ENCODE measurements around the gene PIGX. TPM values are rescaled to one million over a fixed set of nuclear protein-coding genes. Genes with fewer than 3 reads are reported as not detected.

The PIGX gene
- total RNA-seq: 18.4 TPM

DNA sequence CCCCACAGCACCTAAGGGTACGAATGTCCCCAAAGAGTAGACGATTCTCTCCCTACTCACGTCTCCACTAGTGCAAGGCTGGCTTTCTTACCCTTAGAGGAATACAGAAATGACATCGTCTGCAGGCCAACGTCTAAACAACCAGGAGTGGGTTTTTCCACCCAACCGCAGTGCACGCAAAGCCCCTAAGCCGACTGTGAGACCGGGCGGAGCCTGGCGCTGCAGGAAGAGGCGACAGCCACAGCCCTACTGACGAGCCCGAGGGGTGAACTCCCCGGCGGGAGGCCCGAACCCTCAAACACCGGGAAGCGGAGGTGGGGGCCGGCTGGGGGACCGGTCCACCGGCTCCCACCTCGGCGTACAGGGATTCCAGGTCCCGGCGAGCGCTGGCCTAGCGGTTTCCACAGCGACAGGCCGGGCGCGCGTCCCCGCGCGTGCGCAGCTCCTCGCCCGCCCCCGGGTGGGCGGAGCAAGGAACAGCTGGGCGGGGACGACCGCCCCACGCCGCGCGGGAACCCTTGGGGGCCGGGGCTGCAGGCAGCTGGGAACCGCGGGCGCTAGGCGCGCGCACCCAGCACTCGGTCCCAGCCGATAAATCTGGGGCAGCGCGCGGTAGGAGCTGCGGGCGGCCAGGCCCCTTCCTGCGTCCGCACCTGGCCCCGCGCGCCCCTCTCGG is at the start of gene PIGX, which contains the start of gene CEP19:
PIGX (plus strand) TSS at position 540 of the 676 bp plus-strand sequence.
CEP19 (minus strand) TSS at position 413 of the 676 bp plus-strand sequence. CDS start 3,593 bp downstream, outside the sequence.
- DNase-seq (ENCODE audit: low spot score): peak; percentile 89

GRCh38 chr3:196662711-196663571 is 49.2 kb upstream of the PIGX start:
- ATAC-seq (no peak), DNase-seq (ENCODE audit: low spot score) (peak; percentile 28)
- intact Hi-C loops (cut with DNase I): no loop called here

More for the DNA sequence above, at the start of gene PIGX, which contains the start of gene CEP19:
- intact Hi-C loops (cut with DNase I): no loop called here
- ATAC-seq: peak; percentile 98

DNA sequence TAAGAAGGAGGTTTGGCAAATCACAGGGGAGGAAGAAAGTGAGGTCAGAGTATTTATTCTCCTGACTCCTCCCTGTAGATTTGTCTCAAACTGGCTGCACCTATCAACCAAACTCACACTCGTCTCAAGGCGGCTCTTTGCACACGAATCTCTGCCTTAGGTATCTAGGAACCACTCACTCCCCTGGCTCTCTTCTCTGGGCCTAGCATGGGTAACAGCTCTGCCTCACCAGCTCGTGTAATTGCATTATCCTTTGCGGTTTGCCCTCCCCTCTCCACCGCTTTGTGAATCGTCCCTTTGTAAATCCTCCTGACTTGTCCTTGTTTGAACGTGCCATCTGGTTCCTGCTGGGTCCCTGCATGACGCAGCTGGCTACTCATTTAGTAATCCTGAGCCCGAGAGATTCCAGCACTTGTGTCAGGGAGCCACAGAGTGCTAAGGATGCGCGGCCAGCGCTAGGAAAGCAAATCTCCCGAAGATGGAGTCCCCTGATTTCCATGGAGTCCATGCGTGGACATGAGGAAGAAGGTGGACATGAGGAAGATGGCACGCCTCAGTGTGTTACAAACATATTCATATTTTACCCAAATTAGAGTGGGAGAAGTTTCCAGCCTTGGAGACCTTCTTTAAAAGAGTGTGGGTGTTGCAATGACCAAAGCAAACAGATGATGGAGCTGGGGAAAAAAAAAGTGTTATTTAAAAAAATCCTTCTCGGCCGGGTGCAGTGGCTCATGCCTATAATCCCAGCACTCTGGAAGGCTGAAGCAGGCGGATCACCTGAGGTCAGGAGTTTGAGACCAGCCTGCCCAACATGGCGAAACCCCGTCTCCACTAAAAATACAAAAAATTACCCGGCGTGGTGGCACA is 45.9 kb upstream of the PIGX start:
- DNase-seq (ENCODE audit: low spot score): peak; percentile 47
- intact Hi-C loops (cut with DNase I): no loop called here
- ATAC-seq: peak; percentile 86

DNA sequence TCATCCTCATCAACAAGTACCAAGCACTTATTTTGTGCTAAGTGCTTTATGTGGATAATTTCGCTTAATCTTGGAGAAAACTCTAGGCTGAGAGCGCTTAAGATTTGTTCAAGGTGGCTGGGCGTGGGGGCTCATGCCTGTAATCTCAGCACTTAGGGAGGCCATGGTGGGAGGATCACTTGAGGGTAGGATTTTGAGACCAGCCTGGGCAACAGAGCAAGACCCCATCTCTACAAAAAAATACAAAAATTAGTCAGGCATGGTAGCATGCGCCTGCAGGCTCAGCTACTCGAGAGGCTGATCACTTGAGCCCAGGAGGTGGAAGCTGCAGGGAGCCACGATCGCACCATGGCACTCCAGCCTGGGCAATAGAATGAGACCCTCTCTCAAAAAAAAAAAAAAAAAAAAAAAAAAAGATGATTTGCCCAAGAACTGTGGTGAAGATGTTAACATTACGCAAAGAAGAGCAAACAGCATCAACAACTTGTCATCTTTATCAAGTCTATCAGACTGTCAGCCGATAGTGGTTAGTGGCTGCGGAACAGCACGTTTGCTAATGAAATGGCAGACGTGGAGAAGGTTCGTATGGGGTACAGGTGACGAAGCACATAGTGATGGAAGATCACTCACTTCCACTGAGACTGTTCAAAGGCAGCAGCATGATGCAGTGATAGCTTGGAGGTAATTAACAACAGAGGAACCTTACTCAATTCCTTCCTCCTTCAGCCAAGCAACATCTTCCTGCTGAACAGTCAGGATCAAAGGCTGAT is 44.9 kb upstream of the PIGX start:
- DNase-seq (ENCODE audit: low spot score) (peak; percentile 28), ATAC-seq (no peak)
- intact Hi-C loops (cut with DNase I): no loop called here

GRCh38 chr3:196670339-196670738 is 41.8 kb upstream of the PIGX start:
- intact Hi-C loops (cut with DNase I): no loop called here
- DNase-seq (ENCODE audit: low spot score) (peak; percentile 49), ATAC-seq (peak; percentile 65)

- intact Hi-C loops (cut with DNase I): no loop called here
- DNase-seq (ENCODE audit: low spot score) (no peak), ATAC-seq (no peak)
These were observed 38.5 kb upstream of the PIGX start for GRCh38 chr3:196673632-196674031.

DNA sequence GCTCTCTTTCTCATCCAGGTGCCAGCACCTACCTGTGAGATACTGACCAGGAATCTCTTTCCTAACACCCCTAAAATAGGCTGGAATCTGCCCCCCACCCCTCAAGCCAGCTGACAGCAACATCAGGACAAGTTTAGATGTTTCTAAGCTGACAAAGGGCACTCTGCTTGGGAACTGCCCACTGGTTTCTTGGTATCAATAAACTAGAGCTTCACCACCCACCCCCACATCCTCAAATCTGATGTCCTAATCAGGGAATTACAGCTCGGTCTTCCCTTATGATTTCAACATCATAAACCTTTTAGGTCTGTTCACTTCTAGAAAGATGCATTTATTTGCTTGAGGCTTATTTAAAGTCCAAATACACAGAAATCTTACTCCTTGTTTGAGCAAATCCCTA is 34.8 kb upstream of the PIGX start:
- ATAC-seq (no peak), DNase-seq (ENCODE audit: low spot score) (no peak)
- intact Hi-C loops (cut with DNase I): no loop called here

DNA sequence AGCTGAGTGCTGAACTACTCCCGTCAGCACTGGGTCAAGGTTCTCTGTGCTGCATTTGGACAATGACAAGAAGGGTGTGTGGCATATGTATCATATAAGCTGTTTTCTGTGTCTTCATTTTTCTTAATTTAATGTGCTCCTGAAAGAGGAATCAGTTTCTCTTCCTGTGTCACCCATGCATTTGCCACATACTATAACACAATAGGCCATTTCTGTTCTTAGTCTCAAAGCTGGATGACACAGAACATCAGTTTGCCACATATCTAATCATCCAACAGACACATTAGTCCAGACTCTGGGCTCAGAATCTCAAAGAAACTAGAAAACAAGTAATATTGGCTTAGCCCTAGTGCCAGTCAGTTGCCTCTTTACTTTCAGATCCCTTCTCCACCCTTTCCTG is 34.2 kb upstream of the PIGX start:
- DNase-seq (ENCODE audit: low spot score): no peak
- intact Hi-C loops (cut with DNase I): no loop called here

DNA sequence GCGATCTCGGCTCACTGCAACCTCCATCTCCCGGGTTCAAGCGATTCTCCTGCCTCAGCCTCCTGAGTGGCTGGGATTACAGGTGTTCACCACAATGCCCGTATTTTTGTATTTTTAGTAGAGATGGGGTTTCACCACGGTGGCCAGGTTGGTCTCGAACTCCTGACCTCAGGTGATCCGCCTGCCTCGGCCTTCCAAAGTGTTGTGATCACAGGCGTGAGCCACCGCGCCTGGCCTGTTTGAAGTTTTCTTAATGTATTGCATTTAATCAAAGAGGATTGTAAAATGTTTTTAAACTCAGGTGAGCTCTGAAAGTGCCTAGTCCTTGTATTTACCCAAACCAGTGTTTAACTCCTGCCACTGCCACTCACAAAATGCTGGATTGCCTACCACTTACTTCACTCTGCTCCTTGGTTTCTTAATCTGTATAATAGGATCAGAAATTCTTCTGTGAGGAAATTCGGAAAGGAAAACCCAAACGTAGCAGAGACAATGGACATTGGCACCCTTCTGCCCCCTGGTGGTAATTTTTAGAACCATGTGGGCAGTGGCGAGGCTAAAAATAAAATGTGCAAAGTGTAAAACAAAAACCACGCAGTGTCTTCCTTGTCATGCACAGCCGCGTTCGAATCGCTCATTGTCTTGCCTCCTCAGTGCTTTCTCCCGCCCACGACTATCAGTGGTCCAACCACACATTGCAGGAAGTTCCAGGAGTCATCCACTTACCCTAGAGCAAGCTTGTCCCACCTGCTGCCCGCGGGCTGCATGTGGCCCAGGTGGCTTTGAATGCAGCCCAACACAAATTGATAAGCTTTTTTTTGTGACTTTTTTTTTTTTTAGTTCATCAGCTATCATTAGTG is 27.4 kb upstream of the PIGX start:
- ATAC-seq: peak; percentile 79
- intact Hi-C loops (cut with DNase I): loop anchor here (10.0 kb wide), 1 partner anchor 80 kb away; no protein-coding TSS in a partner anchor
- DNase-seq (ENCODE audit: low spot score): peak; percentile 80

More for the DNA sequence above, 34.2 kb upstream of the PIGX start:
- no peak for ATAC-seq

GRCh38 chr3:196686436-196686835 is 25.7 kb upstream of the PIGX start:
- no peak for DNase-seq (ENCODE audit: low spot score)
- intact Hi-C loops (cut with DNase I): loop anchor here (10.0 kb wide), 1 partner anchor 82 kb away; no protein-coding TSS in a partner anchor
- no peak for ATAC-seq

DNA sequence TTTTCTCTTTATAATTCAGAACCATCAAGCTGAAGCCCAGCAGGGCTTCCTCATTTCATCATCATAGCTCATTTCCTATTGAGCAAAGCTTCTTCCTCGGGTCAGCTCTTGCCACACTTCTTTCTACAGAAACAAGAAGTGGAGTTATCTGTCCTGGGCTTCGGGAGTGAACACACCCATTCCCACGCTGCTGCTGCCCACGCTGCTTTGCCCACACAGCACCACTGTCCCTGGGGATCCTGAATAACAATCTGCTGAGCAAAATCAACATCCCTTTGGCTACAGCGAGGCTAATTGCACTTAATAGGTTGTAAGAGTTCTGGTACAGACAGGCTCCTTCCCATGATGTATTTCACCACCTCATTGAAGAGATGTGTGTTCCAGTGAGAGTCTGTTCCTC is 23.8 kb upstream of the PIGX start:
- intact Hi-C loops (cut with DNase I): loop anchor here (10.0 kb wide), 1 partner anchor 84 kb away; no protein-coding TSS in a partner anchor
- DNase-seq (ENCODE audit: low spot score) (no peak), ATAC-seq (peak; percentile 78)

- DNase-seq (ENCODE audit: low spot score) (no peak), ATAC-seq (no peak)
- intact Hi-C loops (cut with DNase I): loop anchor here (10.0 kb wide), 1 partner anchor 85 kb away; no protein-coding TSS in a partner anchor
These were observed 22.1 kb upstream of the PIGX start for GRCh38 chr3:196689941-196690660.

DNA sequence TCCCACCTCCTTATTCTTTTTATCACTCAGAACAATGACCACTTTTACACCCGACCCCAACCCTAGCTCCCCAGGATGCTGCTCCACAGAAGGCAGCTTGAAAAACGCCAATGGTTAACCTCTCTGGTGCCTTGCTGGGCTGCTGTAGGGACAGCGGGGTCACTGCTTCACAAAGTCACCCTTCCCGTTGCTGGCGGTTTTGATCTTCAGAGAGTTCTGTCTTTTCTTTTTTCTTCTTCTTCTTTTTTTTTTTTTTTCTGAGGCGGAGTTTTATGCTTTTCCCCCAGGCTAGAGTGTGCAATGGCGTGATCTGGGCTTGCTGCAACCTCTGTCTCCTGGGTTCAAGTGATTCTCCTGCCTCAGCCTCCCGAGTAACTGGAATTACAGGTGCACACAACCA is 20.8 kb upstream of the PIGX start:
- ATAC-seq: no peak
- no peak for DNase-seq (ENCODE audit: low spot score)
- intact Hi-C loops (cut with DNase I): no loop called here

DNA sequence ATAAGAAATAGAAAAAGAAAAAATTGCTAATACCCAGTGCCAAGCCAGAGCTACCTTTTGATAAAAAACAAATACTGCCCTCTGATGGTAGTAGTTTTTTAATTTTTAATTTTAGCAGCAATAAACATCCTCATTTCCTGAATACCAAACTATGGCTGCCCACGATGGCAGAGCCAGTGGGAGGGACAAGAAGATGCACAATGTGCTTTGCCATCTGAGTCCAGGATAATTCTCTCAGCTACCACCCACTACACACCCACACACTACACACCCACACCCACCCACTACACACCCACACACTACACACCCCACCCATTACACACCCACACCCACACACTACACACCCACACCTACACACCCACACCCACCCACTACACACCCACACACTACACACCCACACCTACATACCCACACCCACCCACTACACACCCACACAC is 18.0 kb upstream of the PIGX start:
- intact Hi-C loops (cut with DNase I): no loop called here

DNA sequence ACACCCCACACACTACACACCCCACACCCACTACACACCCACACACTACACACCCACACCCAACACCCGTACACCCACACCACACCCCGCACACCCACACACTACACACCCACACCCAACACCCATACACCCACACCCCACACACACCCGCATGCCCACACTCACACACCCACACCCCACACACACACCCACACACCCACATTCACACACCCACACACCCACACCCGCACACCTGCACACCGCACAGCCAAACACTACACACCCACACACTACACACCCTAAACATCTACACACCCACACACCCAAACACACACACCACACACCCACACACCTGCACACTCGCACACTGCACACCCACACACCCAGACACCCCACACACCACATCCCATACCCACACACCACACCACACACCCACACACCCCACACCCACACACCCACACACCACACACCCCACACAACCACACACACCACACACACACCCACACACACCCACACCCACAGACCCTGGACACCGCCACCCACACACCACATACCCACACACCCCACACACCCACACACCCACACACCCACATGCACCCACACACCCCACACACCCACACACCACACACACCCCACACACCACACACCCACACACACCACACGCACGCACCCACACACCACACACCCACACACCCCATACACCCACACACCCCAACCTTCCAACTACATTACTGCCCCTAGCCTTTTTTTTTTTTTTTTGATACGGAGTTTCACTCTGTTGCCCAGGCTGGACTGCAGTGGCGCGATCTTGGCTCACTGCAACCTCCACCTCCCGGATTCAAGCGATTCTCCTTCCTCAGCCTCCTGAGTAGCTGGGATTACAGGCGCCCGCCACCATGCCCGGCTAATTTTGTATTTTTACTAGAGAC is 17.0 kb upstream of the PIGX start:
- ATAC-seq: peak; percentile 34
- no peak for DNase-seq (ENCODE audit: low spot score)

More for the DNA sequence above, 18.0 kb upstream of the PIGX start:
- DNase-seq (ENCODE audit: low spot score) (no peak), ATAC-seq (no peak)

DNA sequence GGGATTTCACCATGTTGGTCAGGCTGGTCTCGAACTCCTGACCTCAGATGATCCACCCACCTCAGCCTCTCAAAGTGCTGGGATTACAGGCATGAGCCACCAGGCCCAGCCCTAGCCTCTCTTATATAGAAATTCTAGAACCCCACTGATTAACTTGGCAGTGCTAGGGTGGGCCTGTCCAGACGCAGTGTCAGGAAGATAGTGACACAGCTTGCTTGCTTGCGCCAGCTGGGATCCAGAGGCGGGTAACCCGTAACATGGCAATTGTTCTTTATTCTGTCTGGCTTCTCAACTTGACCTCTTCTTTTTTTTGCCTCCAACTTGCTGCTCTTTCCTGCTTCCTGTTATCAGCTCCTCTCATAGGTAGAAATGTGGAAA is 16.3 kb upstream of the PIGX start:
- ATAC-seq (no peak), DNase-seq (ENCODE audit: low spot score) (no peak)
- intact Hi-C loops (cut with DNase I): no loop called here

More for the DNA sequence above, 17.0 kb upstream of the PIGX start:
- intact Hi-C loops (cut with DNase I): no loop called here
